ENCODE measurements around the gene ARL6IP1. TPM values are rescaled to one million over a fixed set of nuclear protein-coding genes. Genes with fewer than 3 reads are reported as not detected.

ARL6IP1 gene
- total and polyA plus RNA-seq, 4 donors, result 99.0 to 260 (median 184) TPM

- Histone ChIP-seq H3K4me3 (ENCODE audit: low read depth in 1 of 3, low read length in 3 of 3) (no peak overlapping the region), H3K36me3 (ENCODE audit: control insufficient read depth in 4 of 4, insufficient read depth in 3 of 4, low read depth in 1 of 4, low read length in 3 of 4) (peaks cover 7 to 75% (median 64%) of the 10 kb centered on the region in 4 donors), H3K27ac (ENCODE audit: low read depth in 1 of 2, low read length in 2 of 2) (no peak overlapping the region), H3K9ac (ENCODE audit: low read depth in 1 of 2, low read length in 2 of 2) (no peak overlapping the region), H3K27me3 (ENCODE audit: control insufficient read depth in 4 of 4, insufficient read depth in 4 of 4, low read length in 3 of 4) (no peaks in the 10 kb centered on the region), H3K9me3 (ENCODE audit: control insufficient read depth in 4 of 4, low read length in 3 of 4) (no peaks in the 10 kb centered on the region), H3K4me1 (ENCODE audit: control insufficient read depth in 4 of 4, insufficient read depth in 4 of 4, low read length in 3 of 4) (no peaks in the 10 kb centered on the region)
- no peak for DNase-seq (ENCODE audit: low spot score)
- WGBS, result 93% methylated on average over 3 of the region's 3 CpGs
- no peak for TF ChIP-seq FOXA2 (IDR thresholded peaks at IDR 0.05)
- no peak for TF ChIP-seq TAF1 (conservative IDR thresholded peaks at IDR 0.05)
- TF ChIP-seq RXRA (IDR thresholded peaks at IDR 0.05), result no peak
- TF ChIP-seq NR2F2 (IDR thresholded peaks at IDR 0.05), result no peak
- no peak for TF ChIP-seq MAX (IDR thresholded peaks at IDR 0.05)
- no peak for TF ChIP-seq ZBTB33 (IDR thresholded peaks at IDR 0.05)
- no peak for TF ChIP-seq YY1 (IDR thresholded peaks at IDR 0.05)
- TF ChIP-seq SP1 (IDR thresholded peaks at IDR 0.05), result no peak
- TF ChIP-seq JUND (IDR thresholded peaks at IDR 0.05), result no peak
- TF ChIP-seq EGR1 (IDR thresholded peaks at IDR 0.05; ENCODE audit: low read depth in 2 of 2), result no peak
- TF ChIP-seq ATF3 (IDR thresholded peaks at IDR 0.05), result no peak
- no peak for TF ChIP-seq RAD21 (IDR thresholded peaks at IDR 0.05)
- no peak for TF ChIP-seq HNF4A (conservative IDR thresholded peaks at IDR 0.05)
- TF ChIP-seq HNF4G (IDR thresholded peaks at IDR 0.05), result no peak
- TF ChIP-seq GABPA (IDR thresholded peaks at IDR 0.05 in 1 of 2, conservative IDR thresholded peaks at IDR 0.05 in 1 of 2), result no peak
- TF ChIP-seq CTCF (IDR thresholded peaks at IDR 0.05; ENCODE audit: low read depth, low read length, missing input control), result no peak
- no peak for TF ChIP-seq REST (IDR thresholded peaks at IDR 0.05)
- TF ChIP-seq FOXA1 (IDR thresholded peaks at IDR 0.05), result no peak
These were observed 10.6 kb upstream of the ARL6IP1 start for GRCh38 chr16:18811925-18812324.

Data from liver (tissue), 9 donors.